DND-41 (cell line): ENCODE results near the gene SERPINA3.

ENCODE experiments used
- EZH2 ChIP-seq: IDR thresholded peaks from 3 replicates; pipeline ENCODE4 v1.6.1; 2012; ENCODE audit warnings: borderline replicate concordance, low read depth, mild to moderate bottlenecking, moderate library complexity, low read length, inconsistent platforms; ENCODE audit not compliant: severe bottlenecking
- TF ChIP-seq, protein P1 (sequence below): IDR thresholded peaks from 2 replicates; pipeline ENCODE4 v1.5.1; 2012; ENCODE audit warnings: borderline replicate concordance, low read length, moderate library complexity, mild to moderate bottlenecking; ENCODE audit not compliant: poor library complexity, severe bottlenecking; ENCODE audit errors: extremely low read depth

DNA sequence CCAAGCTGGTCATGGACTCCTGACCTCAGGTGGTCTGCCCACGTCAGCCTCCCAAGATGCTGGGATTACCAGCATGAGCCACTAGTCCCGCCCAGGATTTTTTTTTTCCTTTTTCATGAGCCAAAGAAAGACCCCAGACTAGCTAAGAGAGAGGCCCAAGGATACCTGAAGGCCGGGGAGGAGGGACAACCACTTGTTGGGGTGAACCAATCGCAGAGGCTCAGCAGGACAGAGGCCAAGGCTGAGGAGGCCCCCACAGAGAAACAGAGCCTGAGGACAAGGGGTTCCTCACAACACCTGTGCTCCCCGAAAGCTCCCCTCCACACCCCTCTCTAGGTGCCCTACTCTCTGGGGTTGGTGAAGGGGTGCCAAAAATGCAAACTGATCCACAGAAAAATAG is 1.0 kb upstream of the SERPINA3 start:
- TF ChIP-seq, protein P1, sequence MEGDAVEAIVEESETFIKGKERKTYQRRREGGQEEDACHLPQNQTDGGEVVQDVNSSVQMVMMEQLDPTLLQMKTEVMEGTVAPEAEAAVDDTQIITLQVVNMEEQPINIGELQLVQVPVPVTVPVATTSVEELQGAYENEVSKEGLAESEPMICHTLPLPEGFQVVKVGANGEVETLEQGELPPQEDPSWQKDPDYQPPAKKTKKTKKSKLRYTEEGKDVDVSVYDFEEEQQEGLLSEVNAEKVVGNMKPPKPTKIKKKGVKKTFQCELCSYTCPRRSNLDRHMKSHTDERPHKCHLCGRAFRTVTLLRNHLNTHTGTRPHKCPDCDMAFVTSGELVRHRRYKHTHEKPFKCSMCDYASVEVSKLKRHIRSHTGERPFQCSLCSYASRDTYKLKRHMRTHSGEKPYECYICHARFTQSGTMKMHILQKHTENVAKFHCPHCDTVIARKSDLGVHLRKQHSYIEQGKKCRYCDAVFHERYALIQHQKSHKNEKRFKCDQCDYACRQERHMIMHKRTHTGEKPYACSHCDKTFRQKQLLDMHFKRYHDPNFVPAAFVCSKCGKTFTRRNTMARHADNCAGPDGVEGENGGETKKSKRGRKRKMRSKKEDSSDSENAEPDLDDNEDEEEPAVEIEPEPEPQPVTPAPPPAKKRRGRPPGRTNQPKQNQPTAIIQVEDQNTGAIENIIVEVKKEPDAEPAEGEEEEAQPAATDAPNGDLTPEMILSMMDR = no peak
- TF ChIP-seq EZH2 = no peak
